SH-SY5Y (cell line): Measurements from ENCODE around the gene RPS6KA4.

Source experiments
- GATA2 ChIP-seq: IDR thresholded peaks from 2 replicates; pipeline ENCODE4 v1.6.1; 2011; ENCODE audit warnings: mild to moderate bottlenecking, low read depth, low read length
- GATA3 ChIP-seq: IDR thresholded peaks from 2 replicates; pipeline ENCODE4 v1.6.1; 2011; ENCODE audit warnings: low read depth, mild to moderate bottlenecking, low read length, moderate library complexity

DNA sequence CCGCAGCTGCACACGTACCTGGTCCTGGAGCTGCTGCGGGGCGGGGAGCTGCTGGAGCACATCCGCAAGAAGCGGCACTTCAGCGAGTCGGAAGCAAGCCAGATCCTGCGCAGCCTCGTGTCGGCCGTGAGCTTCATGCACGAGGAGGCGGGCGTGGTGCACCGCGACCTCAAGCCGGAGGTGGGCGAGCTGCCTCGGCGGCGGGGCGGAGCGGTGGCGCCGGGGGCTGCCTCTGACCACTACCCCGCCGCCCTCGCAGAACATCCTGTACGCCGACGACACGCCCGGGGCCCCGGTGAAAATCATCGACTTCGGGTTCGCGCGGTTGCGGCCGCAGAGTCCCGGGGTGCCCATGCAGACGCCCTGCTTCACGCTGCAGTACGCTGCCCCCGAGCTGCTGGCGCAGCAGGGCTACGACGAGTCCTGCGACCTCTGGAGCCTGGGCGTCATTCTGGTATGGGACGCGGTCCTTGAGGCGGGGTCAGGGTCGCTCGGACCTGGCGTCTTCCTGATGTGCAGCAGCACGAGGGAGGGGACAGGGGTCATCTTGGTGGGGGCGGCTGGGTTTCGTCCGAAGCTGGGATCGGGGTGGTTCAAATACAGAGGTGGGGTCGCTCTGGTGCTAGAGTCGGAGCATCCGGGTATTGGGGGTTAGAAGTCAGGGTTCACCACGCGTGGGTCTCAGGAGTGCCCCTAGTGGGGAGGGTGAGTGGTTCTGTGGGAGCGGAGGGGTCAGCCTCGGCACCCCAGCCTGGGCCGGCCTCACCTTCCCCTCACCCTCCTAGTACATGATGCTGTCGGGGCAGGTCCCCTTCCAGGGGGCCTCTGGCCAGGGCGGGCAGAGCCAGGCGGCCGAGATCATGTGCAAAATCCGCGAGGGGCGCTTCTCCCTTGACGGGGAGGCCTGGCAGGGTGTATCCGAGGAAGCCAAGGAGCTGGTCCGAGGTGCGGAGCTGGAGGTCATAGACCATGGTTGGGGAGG, 10.8 kb downstream of the RPS6KA4 start:
- no peak for TF ChIP-seq GATA3
- no peak for TF ChIP-seq GATA2
